Mammary epithelial cell (primary cell): ENCODE results near the gene DCHS1.

Experiments used
- CTCF ChIP-seq, 2 donors: IDR thresholded peaks in 1 of 2; conservative IDR thresholded peaks in 1 of 2; 2 replicates each; pipeline ENCODE4 v1.5.1; 2011 to 2012; ENCODE audit warnings: inconsistent platforms in 2 of 2, low read length in 2 of 2, mild to moderate bottlenecking in 2 of 2, control low read depth in 1 of 2, low read depth in 1 of 2; ENCODE audit not compliant: insufficient read depth in 1 of 2; ENCODE audit errors: extremely low read depth in 1 of 2
- EZH2 ChIP-seq: IDR thresholded peaks from 2 replicates; pipeline ENCODE4 v1.6.1; 2012; ENCODE audit warnings: low read length, inconsistent platforms, borderline replicate concordance

GRCh38 chr11:6587360-6587953, 68.2 kb downstream of the DCHS1 start:
- TF ChIP-seq CTCF (conservative IDR thresholded peaks at IDR 0.05 in 1 of 2, IDR thresholded peaks at IDR 0.05 in 1 of 2; ENCODE audit: extremely low read depth in 1 of 2, insufficient read depth in 1 of 2, low read depth in 1 of 2, low read length in 2 of 2): no peak
- no peak for TF ChIP-seq EZH2
